ENCODE measurements around the gene FBXL19.

Gene FBXL19

GRCh38 chr16:30987581-30988190 lies 64.3 kb downstream of the FBXL19 start:
- no peak for DNase-seq

DNA sequence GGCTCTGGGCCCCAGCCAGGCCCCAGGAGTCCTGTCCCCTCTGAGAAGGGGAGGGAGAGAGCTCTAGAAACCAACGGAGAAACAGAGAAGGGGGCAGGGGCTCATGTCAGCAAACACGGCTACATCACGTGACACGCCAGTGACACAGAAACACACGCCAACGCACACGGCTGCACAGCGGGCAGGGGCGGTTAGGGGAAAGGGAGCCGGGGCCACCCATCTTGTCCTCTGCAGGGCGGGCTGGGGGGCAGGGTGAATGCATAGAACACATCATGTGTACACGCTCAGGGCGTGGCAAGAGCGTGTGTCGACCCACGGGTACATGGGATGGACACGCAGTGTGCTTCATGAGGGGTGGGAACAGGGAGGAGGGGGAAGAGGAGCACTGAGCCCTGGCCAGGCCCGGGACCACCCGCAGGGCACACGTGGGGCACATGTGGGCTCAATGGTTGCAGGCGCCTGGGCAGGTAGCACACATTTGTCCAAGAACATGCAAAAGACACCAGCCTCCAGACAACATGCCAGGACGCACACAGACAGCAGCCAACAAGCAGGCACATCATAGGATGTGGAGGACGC lies 66.2 kb downstream of the FBXL19 start:
- DNase-seq = no peak

- DNase-seq = no peak
These were observed 66.7 kb downstream of the FBXL19 start for GRCh38 chr16:30990105-30990504.

DNA sequence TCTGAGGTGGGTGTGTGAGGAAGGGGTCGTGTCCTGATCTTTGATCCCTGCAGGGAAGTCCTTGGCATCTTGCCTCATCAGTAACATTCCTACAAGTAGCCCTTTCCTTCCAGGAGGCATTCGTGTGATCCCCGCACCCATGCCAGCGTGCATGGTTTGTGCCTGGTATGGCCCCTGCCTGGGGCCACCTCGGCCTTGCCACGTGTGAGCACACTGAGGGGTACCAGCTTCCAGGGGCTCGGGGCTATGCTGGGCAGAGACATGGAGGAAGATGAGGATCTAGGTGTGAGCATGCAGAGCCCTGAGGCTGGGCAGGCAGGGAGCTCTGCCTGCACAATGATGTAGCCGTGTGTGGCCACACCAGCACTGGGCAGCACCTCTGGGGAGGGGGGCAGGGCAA lies 67.7 kb downstream of the FBXL19 start:
- no peak for DNase-seq

DNA sequence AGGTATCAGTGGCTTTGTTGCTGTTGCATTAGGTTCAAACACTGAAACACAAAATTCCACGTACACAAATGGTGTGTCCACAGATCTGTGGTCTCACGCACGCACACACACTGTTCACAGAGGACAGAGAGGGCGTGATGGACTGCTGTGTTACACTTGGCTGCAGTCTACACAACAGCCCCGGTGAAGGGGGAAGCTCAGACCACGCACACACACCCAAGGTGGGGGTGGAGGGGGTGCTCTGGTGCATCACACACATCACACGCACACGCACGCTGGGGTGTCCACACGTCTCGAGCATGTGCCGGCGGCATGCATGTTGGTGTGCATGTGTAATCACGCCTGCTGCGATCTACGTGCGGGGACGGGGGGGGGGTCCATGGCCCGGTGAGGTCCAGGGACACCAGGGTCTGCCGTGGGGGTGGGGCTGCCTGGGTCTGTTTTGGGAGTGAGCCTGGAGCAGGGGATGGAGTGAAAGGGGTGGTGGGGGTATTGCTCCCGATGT lies 69.0 kb downstream of the FBXL19 start:
- no peak for DNase-seq

- no peak for DNase-seq
These were observed 69.8 kb downstream of the FBXL19 start for GRCh38 chr16:30992931-30993816.

- DNase-seq = no peak
These were observed 72.6 kb downstream of the FBXL19 start for GRCh38 chr16:30995927-30996323.

GRCh38 chr16:30996324-30996984 lies 73.1 kb downstream of the FBXL19 start:
- DNase-seq = peak; percentile 32

DNA sequence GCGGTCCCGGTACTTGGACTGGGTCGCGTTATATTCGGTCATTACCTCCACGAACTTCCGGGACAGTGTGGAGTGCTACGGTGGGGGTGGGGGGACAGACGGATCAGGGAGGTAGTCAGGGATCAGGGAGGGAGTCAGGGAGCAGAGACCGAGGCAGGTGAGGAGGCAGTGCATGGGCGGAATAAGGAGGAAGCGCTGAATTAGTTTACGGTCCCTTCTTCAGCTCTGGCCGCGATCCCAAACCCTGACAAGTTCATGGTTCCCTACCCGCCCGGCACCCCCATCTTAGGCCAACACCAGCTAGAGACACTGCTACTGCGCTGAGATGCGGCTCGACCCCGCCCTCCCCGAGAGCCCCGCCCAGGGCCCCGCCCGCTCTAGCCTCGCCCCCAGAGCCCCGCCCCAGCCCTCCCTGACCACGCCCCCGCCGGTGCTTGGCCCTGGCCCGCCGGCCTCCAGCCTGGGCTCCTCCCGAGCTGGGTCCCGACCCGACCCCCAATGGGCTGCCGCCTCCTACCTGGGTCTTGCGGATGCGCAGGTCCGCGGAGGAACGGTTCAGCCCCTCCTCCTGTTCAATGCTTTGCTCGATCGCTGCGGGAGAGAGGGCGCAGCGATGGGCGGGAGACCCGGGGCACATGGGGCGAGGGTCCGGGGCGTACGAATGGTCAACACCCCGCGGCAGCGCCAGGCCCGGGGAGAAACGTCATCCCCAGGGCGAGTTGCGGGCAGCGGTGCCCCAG lies 73.8 kb downstream of the FBXL19 start:
- DNase-seq = peak; percentile 87

- DNase-seq = peak; percentile 89
These were observed 74.6 kb downstream of the FBXL19 start for GRCh38 chr16:30997725-30998711.
